Stimulated activated CD8-positive, alpha-beta memory T cell treated with anti-CD3 and anti-CD28 coated beads, Interleukin-12 subunit alpha, Interleukin-12 subunit beta, amount 100 ng/mL, for 1 hour (primary cell): Measurements from ENCODE around the gene MED26.

Experiments
- DNase-seq: peaks from one replicate; pipeline ENCODE4 v3.0.0-alpha.2; 2020; ENCODE audit warnings: low read depth

The MED26 gene

DNA sequence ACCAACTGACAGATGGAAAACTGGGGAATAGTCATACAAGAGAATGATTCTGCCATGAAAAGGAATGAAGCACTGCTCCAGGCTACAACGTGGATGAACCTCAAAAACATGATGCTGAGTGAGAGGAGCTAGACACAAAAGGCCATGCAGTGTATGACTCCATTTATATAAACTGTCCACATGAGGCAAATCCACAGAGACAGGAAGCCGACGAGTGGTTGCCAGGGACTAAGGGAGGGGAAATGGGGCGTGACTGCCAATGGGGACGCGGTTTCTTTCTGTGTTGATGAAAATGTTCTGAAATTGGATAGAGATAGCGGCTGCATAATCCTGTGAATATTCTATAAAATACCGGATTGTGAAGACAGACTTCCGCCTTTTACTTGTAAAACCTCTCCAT lies 21.7 kb upstream of the MED26 start:
- DNase-seq, result no peak

DNA sequence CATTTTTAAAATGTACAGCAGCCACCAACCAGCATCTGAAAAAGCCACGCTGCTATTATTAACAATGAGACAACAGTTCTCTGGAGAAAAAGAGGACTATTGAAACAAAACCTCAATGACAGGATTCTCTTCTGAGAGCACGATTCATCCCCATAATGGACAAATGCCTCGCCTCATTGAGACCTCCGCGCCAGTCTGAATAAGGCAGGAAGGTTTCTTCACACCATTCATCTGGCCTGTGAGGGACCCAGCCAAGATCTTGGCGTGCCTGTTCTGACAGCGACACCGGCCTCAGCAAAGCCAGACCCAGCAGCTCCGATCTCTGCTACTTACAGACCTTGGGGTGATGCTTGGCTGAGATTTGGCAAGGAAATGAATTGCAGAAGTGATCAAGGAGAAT lies 17.1 kb upstream of the MED26 start:
- no peak for DNase-seq

DNA sequence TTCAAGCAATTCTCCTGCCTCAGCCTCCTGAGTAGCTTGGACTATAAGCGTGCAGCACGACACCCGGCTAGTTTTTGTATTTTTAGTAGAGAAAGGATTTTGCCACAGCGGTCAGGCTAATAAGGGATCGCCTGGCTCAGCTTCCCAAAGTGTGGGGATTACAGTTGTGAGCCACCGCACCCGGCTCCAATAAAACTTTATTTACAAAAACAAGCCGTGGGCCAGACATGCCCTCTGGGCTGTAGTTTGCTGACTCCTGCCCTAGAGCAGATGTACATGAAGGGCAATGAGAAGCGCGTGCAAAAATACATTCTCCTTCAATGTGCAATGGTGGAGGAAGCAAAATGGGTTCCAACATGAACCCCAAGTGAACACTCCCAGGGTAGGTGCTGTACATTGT lies 13.7 kb upstream of the MED26 start:
- DNase-seq, result no peak

DNA sequence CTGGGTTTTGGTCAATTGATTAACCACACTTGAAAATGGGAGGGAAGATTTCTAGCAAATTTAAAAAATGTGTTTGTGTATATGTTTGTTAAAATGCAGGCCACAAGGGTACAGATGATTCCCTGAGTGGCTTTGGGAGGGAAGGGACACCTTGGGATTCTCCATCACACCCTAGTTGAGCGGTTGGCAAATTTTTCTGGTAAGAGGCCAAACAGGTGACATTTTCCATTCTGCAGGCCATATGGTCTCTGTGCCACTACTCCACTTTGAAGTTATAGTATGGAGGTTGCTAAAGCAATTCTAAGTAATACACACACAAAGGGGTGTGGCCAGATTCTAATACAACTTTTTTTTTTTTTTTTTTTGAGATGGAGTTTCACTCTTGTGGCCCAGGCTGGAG lies 12.9 kb upstream of the MED26 start:
- no peak for DNase-seq

DNA sequence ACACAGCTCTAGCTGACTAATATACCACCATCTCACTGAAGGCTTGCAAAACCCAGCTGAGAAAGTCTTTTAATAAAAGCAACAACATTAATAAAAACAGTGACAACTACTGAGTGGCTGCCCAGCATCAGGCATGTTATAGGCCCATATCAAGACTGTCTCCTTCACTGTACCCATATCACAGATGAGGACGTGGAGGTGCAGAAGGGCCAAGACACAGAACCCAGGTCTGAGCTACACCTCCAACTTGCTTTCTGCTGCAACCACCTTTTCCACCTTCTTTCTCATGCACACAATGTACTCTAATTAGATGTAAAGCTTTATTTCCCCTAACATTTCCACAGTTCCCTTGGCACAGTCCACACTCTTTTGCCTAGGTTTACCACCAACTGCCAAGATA lies 10.7 kb upstream of the MED26 start:
- no peak for DNase-seq

DNA sequence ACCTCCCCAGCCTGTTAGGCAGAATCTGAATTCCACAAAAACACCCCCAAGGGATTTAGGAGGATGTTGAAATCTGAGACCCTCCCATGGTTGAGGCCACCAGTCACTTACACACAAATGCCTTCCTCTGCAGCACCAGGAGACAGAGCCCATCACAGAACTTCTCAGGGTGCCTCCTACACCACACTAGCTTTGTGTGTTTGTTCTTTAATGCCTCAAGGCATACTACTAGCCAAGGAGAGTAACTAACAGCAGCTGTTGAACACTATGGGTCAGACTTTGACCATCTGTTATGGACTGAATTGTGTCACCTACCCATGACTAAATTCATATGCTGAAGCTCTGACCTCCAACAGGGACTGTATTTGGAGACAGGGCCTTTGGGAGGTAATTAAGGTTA lies 9.5 kb upstream of the MED26 start:
- DNase-seq, result no peak

DNA sequence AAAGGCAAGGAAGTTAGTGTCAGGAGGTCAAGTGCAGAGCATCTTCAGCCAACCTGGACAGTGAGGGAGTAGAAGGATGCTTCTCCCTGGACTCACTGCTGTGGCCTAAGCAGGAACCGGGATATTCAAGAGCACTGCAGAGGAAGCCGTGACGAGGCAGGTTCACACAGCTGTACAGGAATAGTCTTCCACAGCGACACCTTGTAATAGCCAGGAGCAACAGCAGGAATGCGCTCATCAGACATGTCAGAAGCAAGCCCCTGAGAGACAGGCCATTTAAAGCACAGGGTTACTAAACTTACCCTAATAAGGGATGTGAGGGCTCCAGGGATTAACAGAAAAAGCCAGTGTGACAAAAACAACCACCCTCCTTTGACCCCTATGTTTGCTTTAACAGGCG lies 3.5 kb upstream of the MED26 start:
- no peak for DNase-seq

DNA sequence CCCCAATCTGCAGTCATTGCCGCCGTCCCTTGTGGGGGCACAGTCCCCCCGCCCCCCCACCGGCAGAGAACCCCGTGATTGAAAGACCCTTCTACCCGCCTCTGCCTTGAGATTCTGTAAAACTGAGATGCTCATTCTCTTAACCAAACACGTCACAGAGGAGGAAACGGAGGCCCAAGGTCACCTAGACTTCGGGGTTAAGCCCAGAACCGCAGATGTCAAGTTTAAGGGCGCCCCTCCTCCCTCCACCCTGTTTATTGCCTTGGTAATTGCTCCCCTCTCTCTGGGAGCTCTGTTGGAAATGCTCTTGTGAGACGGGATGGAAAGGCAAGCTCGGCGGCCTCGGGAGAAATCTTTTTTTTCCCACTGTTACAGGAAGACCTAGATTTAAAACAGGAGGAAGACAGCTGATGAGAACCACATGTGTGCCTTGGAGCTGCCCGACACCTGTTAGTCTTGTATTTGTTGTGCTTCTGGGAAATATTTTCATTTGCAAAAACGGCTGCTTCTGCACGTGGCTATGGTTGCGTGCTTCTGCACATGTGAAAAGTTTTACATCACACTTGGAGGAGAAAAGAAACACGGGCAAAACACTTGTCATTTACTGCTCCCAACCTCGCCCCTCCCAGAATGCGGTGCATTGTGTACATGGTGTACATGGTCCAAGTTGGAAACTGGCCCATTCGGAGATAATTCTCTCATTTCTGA lies 1.1 kb upstream of the MED26 start:
- DNase-seq, result no peak

DNA sequence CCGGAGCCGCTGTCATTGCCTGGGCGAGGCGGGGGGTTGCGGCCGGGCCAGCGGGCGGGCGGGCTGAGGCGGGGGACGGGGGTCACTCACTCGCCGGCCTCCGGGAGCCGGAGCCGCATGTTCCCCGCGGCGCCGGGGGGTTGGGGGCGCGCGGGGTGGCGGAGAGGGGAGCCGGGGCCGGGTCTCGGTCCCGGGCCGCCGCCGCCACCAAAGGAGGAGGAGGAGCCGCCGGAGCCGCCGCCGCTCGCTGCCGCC lies 149 bp downstream of the MED26 start:
- DNase-seq, result no peak

DNA sequence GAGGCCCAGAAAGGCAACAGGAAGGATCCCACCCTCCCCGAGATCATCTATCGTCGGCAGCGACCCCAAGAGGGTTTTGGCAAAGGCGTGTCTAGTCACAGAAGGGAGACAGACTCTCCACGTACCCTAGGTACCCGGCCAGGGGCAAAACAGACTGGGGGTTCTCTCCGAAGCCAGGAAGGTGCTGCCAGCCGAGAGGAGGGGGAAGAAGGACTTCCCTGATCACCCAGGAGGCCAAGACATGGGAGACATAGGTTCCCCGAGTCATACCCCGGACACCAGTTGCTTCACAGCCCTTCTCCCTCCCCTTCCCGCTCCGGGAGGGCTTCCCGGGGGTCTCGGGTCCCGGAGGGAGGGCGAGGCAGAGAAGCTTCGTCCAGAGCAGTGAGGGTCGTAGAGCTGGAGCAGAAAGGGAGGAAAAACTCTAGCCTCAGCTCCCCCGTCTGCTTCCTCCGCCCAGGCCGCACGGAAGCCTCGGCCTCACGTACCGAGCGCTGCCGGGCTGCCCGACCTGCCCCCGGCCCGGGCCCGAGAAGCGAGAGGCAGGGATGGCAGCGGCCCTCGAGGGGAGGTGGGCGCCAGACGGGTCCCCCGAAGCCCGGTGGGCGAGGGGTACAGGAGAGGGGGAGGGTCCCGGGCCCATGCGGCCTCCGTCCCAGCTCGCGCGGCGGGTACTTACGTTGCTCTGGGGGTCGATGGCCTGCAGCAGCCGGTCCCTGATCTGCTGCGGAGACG lies 644 bp downstream of the MED26 start:
- no peak for DNase-seq

DNA sequence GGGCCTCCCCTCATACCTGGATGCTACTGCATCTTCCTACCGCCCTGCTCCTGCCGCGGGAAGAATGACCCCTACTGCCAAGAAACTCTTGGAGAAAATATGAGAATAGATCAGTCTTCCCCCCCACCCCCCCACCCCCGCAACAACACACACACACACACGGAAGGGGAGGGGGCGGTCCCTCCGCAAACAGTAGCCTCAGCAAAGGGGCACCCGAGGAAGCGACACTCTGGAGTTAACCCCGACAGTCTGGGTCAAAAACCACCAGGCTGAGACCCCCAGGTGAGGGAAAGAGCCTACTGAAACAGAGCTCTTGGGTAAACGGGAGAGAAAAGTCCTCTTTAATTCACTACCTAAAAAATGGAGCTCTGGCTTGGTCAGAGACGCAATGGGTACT lies 1.2 kb downstream of the MED26 start:
- DNase-seq, result no peak

DNA sequence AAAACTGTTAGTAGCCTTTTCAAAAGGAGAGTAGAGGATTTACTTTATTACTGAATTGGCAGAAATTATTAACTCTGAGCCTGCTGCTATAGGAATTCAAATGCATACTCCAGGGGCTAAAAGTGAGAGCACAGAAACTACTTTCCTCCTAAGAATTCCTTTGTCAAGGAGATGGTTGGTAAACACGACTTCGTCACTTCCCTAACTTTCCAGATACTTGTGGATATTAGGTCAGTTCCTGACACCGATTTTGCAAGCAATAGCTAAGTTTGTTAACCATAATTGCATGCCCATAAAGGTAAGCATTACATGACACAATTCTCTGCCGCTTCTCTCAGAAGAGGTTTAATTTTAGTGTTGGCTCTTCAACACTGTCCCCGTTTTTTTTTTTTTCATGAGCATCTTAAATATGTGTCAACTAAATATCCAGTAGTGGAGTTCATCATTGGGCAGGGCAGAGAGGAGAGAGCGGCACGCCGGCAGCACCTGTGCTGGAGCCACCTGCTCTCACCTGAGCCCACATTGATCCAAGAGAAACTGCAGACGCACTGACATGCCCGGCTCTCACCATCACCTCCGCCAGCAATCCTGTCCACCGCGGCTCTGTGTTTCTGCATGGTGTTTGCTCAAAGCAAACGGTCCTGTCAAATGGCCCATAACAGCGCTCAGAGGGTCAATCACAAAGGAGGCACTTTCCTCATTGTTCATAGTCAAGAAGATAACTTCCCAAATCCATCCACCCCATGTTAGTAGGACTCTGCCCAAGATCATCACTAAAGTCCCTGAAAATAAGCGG lies 2.6 kb downstream of the MED26 start:
- no peak for DNase-seq

DNA sequence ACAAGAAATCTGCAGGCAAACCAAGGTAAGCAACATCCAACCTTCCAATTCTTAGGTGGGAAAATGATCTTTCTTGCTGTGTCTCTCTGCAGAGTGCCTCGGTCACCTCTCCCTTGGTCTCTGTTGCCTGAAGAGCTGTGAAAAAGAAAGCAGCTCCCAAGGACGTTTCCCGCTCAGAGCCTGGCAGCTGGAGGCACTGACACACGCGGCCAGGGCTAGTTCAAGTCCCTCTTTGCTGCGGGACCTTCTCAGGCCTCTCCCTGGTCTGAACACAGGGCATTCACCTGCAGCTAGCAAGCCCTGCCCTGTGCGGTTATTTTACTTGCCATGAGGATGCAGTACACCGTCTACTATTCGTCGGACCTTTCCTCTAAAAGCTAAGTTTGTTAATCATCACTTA lies 3.8 kb downstream of the MED26 start:
- no peak for DNase-seq

DNA sequence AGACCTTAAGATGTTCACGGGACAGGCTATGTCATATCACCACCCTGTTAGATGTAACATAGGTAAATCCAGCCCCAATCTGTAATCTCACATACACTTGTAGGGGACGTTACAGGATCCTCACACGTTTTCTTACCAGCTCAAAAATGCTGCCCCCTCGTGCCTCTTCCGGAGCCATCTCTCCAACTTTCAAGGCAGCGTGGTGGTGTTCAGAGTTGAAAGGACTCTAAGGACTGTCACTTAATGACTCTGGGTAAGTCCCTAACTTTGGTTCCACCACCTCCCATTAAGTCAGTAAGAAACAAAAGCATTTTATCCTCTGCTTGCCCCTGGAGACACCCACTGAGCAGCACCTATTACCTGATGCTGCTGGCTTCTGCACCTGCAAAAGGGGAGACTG lies 4.4 kb downstream of the MED26 start:
- DNase-seq, result no peak

DNA sequence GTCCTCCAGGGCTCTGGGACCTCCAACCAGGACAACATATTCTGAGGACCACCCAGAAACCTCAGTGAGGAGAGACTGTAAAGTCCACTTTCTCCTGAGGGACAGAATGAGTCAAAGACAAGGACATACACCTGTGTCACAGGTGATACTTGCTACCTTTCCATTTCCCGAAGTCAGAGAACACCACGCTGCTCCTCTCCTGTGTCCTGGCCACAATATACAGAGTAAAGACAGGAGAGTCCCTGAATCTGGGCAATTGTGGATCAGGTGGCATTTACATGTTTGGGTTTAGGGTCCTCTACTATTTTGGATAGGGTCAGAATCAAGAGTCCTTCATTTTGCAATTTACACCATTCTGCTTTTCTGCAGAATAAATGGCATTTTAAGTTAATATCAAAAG lies 4.9 kb downstream of the MED26 start:
- no peak for DNase-seq

DNA sequence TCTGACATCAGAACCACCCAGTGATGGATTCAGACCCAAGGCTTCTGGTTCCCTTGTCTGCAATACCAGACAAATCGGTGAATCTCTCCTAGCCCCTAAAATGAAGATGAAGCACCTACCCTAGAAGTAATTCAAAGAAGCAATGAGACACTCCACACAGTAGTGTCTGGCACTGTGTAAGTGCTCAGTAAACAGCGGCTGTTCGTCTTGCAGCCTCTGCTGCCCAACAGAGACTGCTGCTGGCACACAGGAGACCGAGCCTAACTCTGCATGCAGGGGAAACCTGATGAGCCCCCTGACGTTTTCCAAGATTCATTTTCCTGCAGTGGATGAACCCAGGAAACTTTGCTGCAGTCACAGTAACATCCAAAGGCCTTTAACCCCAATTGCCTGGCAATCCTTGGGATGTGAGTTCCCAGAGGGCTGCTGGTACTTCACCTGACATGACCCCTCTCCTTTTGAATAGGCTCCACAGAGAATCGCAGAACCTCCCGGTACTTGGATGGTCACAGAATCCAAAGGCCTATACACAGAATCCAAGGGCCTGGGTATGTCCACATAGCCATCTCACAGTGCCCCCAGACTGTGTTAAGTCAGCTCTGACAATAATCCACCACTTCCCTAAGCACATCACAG lies 6.7 kb downstream of the MED26 start:
- no peak for DNase-seq

DNA sequence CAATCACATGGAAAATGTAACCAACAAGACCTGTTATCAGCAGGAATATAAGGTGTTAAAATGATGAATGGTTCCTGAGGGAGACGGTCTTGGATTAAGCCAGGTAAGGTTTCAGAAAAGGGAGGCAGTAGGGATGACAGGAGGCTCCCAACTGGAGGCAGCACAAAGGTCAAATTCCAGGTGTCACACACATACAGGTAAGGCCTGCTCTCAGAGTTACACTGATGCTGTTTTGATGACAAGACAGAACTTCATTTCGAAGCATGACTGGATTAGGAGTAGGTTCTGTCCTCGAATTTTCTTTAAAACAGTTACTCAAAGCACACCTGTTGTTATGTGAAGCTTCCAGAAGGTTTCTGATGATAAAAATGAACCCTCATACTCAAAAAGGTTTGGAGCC lies 7.4 kb downstream of the MED26 start:
- DNase-seq, result no peak

DNA sequence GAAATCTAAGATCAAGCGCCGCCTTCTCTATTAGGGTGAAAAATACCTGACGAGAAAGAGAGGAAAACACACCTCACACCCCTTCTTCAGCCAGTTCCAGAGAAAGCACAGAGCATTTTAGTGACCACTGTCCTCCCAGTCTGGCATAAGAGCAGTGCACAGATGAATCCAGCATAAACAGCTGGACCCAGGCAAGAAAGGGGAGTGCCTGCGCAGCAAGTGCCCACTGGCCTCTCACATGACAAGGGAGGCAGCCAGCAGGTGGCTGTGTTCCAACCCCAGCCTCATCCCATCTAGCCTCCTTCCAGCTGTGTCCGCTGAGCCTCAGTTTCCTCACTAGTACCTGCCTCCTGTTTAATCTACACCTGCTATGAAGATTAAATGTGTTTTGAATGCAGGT lies 8.0 kb downstream of the MED26 start:
- DNase-seq, result no peak

DNA sequence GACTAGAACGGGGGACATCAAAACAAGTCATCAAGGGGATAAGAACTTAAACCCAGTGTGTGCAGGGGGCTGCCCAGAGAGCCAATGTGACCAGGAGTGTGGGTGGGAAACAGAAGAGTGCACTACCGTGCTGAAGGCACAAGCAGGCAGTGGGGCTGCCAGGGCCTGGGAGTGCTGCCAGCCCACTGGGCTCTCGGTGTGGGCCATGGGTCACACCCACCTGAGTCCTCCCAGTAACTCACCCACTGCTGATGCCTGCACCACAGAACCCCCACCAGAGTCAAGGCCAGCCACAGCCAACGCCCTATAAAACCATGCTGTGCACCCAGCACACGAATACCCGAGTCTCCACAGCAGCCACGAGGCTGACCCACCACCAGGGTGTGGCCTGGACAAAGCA lies 8.5 kb downstream of the MED26 start:
- DNase-seq, result no peak

DNA sequence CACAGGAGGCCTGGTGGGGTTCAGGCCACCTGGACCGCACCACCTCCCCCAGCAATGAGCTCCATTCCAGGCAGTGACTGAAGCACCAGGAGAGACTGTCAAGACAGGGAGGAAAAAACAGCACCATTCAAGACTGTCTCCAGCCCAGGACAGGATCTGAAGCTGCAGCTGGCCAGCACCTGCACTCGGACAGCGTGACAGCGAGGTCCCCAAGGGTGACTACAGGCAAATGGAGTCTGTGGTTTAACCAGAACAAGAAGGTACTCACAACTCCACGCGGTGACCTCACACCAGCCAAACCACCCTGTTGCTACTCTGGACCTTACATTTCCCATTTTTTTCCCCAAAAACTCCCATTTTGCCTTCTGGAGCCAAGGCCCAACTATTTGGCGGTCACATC lies 9.8 kb downstream of the MED26 start:
- DNase-seq, result no peak

DNA sequence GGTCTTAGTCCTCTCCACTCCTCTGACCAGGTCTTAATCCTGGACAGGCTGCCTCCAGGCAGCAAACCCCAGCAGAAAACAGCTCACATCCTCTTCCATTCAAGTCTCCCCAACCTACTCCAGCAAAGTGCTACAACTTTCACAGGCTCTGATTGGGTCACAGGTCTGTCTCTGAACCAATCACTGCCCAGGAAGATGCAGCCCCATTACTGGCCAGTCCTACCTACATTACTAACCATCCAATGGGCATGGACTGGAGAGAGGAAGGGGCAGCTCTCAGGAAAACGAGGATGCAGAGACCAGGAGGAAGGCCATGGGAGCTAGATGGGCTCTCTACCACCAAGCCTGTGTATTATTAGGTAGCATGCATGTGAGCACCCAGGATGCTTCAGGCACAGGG lies 12.2 kb downstream of the MED26 start:
- DNase-seq, result no peak

DNA sequence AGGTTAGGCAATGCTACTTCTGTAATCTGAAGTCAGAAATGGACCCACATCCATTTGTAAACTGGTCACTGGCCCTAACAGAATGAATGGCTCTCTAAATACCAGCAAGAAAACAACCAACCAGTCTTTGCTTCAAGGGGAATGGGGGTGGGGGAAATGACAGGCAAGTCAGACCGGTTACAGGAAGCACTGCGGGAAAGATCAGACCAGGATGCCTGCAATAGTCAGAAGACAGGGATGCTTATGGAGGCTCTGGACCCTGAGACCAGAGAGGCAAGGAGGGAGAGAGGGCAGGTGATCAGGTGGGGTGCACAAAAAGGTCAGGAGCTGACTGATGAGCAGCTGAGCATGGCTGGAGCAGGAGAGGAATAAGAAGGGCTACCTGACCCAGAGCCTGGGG lies 13.1 kb downstream of the MED26 start:
- DNase-seq, result no peak

DNA sequence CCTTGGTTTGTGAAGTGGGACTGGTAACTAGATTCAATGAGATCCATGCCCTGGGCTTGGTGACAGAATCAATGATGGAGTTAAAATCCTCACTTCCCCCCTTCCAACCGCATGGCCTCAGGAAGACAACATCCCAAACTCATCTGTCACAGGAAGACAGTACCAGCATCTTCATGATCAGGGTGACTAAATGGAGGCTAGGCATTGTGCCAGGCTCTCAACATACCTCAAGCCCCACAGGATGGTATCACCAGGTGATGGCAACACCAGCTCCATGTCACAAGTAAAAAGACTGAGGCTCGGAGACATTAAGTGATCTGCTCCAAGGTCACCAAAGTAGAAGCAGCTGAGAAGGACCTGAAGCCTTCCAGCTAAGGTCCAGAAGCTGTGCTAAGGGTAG lies 14.2 kb downstream of the MED26 start:
- DNase-seq, result no peak
